B cell (primary cell): ENCODE results near the gene CNRIP1. TPM values are rescaled to one million over a fixed set of nuclear protein-coding genes. Genes with fewer than 3 reads are reported as not detected.

Experiments used
- ATAC-seq: fragments of 200-7000 bp; cut with Tn5 transposase; one replicate; pipeline ENCODE4 v1.10.0; 2021; ENCODE audit warnings: low read depth, mild to moderate bottlenecking, moderate number of reproducible peaks, moderate library complexity
- CTCF ChIA-PET: fragments of 350-600 bp; sonication (Branson Sonifier 250); formaldehyde crosslinking; loops from one replicate; lab custom pipeline; 2021; ENCODE audit warnings: antibody characterized with exemption, inconsistent platforms; lab: Charles Lee
- POLR2A ChIA-PET: fragments of 350-600 bp; sonication (Branson Sonifier 250); formaldehyde crosslinking; loops from one replicate; lab custom pipeline; 2021; ENCODE audit warnings: antibody characterized with exemption; lab: Charles Lee
- DNase-seq: peaks from one replicate; pipeline ENCODE4 v3.0.0; 2013
- H2AFZ ChIP-seq: 2 replicates; pipeline ENCODE4 v1.6.1; 2012; ENCODE audit warnings: mild to moderate bottlenecking, low read depth, low read length; ENCODE audit not compliant: insufficient read depth, poor library complexity, severe bottlenecking
- H3K27ac ChIP-seq, 2 donors: 1 replicate in 1 of 2; 2 replicates in 1 of 2; pipeline ENCODE4 v1.5.1; 2012 to 2013; ENCODE audit warnings: low read length in 2 of 2, mild to moderate bottlenecking in 2 of 2, moderate library complexity in 1 of 2
- H3K27me3 ChIP-seq, 4 experiments: fragments of 200-600 bp in 1 of 4; sonication (generic) in 1 of 4; replicated peaks in 1 of 4; 1 replicate in 2 of 4; 2 replicates in 2 of 4; pipeline versions ENCODE4 v1.6.1 to v1.7.0; 2013 to 2016; ENCODE audit warnings: low read length in 3 of 4, mild to moderate bottlenecking in 2 of 4, mixed read lengths in 1 of 4, moderate library complexity in 1 of 4; ENCODE audit not compliant: insufficient read depth in 4 of 4, control insufficient read depth in 3 of 4; ENCODE audit errors: control extremely low read depth in 1 of 4
- H3K36me3 ChIP-seq, 2 experiments: replicated peaks in 1 of 2; 1 replicate in 1 of 2; 2 replicates in 1 of 2; pipeline versions ENCODE4 v1.6.1 to v1.7.1; 2013; ENCODE audit warnings: low read length in 1 of 2; ENCODE audit not compliant: insufficient read depth in 2 of 2, control insufficient read depth in 1 of 2; ENCODE audit errors: control extremely low read depth in 1 of 2, extremely low read depth in 1 of 2
- H3K4me1 ChIP-seq, 2 donors: fragments of 200-600 bp in 1 of 2; sonication (generic) in 1 of 2; 1 replicate in 1 of 2; 2 replicates in 1 of 2; pipeline versions ENCODE4 v1.5.1 to v1.6.1; 2013 to 2017; ENCODE audit warnings: low read length in 2 of 2; ENCODE audit not compliant: control insufficient read depth in 2 of 2, insufficient read depth in 2 of 2
- H3K4me2 ChIP-seq: replicated peaks from 2 replicates; pipeline ENCODE3; 2012; ENCODE audit warnings: mild to moderate bottlenecking, low read depth, low read length; ENCODE audit not compliant: poor library complexity, severe bottlenecking
- H3K4me3 ChIP-seq, 5 experiments: fragments of 200-600 bp in 1 of 5; sonication (generic) in 1 of 5; 1 replicate in 3 of 5; 2 replicates in 2 of 5; pipeline versions ENCODE4 v1.5.1 to v1.7.0; 2011 to 2016; ENCODE audit warnings: low read length in 4 of 5, mild to moderate bottlenecking in 4 of 5, low read depth in 2 of 5, control low read depth in 1 of 5, moderate library complexity in 1 of 5; ENCODE audit not compliant: insufficient read depth in 1 of 5; ENCODE audit errors: control extremely low read depth in 1 of 5, extremely low read depth in 1 of 5
- H3K79me2 ChIP-seq: fragments of 200-600 bp; sonication (generic); one replicate; pipeline ENCODE4 v1.6.0; 2016; ENCODE audit warnings: low read length; ENCODE audit not compliant: control insufficient read depth, insufficient read depth
- H3K9ac ChIP-seq: fragments of 200-600 bp; sonication (generic); 2 replicates; pipeline ENCODE4 v1.6.1; 2017; ENCODE audit warnings: mild to moderate bottlenecking, low read length, moderate library complexity
- H3K9me3 ChIP-seq, 3 donors: one replicate each; pipeline versions ENCODE4 v1.6.1 to v1.7.1; 2013; ENCODE audit warnings: low read length in 2 of 3; ENCODE audit not compliant: control insufficient read depth in 2 of 3, insufficient read depth in 1 of 3; ENCODE audit errors: control extremely low read depth in 1 of 3
- H4K20me1 ChIP-seq: 2 replicates; pipeline ENCODE4 v1.6.0; 2012; ENCODE audit warnings: mild to moderate bottlenecking, low read length; ENCODE audit not compliant: insufficient read depth, control insufficient read depth, poor library complexity, severe bottlenecking
- H3K27ac Mint-ChIP-seq: one replicate; pipeline ENCODE4 v1.8.0; 2021; ENCODE audit warnings: mixed read lengths
- H3K27me3 Mint-ChIP-seq: one replicate; pipeline ENCODE4 v1.8.0; 2021; ENCODE audit warnings: mixed read lengths
- H3K4me1 Mint-ChIP-seq: one replicate; pipeline ENCODE4 v1.8.0; 2021; ENCODE audit warnings: mixed read lengths
- H3K4me3 Mint-ChIP-seq: one replicate; pipeline ENCODE4 v1.8.0; 2021; ENCODE audit warnings: mixed read lengths
- H3K9me3 Mint-ChIP-seq: one replicate; pipeline ENCODE4 v1.8.0; 2022; ENCODE audit warnings: mixed read lengths; ENCODE audit not compliant: insufficient read depth
- CTCF ChIP-seq: fragments of 200-600 bp; IDR thresholded peaks from one replicate; pipeline ENCODE4 v1.8.0; 2022; ENCODE audit warnings: antibody characterized with exemption, mild to moderate bottlenecking
- EZH2 ChIP-seq: IDR thresholded peaks from 2 replicates; pipeline ENCODE4 v1.6.1; 2012; ENCODE audit warnings: borderline replicate concordance, low read depth, mild to moderate bottlenecking, moderate library complexity, low read length; ENCODE audit not compliant: insufficient read depth, poor library complexity, severe bottlenecking
- WGBS: methylation state at CpG from one replicate; pipeline ENCODE4 v1.1.5; 2013; ENCODE audit warnings: missing lambda C conversion rate; ENCODE audit not compliant: insufficient coverage; 5-methylcytosine and 5-hydroxymethylcytosine counted together
- intact Hi-C: fragments of 100-400 bp; cut with micrococcal nuclease; formaldehyde crosslinking; loops from one replicate; pipeline ENCODE4 v1.10.0; 2022
- polyA plus RNA-seq: library from polyadenylated mRNA; depleted of rRNA; stranded (reverse); fragments of >200 nt; gene quantifications from 2 replicates; pipeline ENCODE4 v1.2.3, GENCODE V29; 2012
- total RNA-seq, 2 donors: library from RNA; stranded (reverse); fragments of 120-200 nt in 1 of 2; gene quantifications; 1 replicate in 1 of 2; 2 replicates in 1 of 2; pipeline versions ENCODE4 v1.2.3 to v1.2.4, GENCODE V29; 2013 to 2022

The CNRIP1 gene
- total and polyA plus RNA-seq, 2 donors (not counting 1 experiment from before 2014, with no cell fraction given): not detected

DNA sequence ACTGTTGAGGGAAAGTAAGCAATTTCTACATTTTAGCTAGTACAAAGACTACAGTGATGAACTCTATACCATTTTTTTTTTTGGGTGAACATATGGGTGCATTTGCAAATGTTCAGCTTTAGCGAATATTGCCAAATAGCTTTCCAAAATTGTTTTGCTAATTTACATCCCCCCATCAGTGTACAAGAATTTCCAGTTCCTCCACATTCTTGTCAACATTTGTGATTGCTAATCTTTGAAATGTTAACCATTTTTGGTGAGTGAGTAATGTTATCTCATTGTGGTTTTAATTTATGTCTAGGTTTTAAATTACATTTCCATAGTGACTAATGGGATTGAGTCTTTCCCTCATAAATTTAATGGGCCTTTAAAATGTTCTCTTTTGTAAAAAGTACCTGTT, 16.4 kb upstream of the CNRIP1 start:
- no peak overlapping the region for H3K27ac ChIP-seq
- no CpG with 5 or more reads among the region's 1 CpG for WGBS
- H3K36me3 ChIP-seq: no peaks in the 10 kb centered on the region
- H4K20me1 ChIP-seq: no peaks in the 10 kb centered on the region
- ATAC-seq (no peak), DNase-seq (no peak)
- POLR2A ChIA-PET: no interaction called here
- no peaks in the 10 kb centered on the region for H3K4me1 ChIP-seq
- H3K27me3 Mint-ChIP-seq: peaks cover 14% of the 10 kb centered on the region
- CTCF ChIA-PET: interaction anchor here (0.5 kb wide), 1 partner anchor 14 kb away, joined by 3 read pairs; no protein-coding TSS in a partner anchor
- H3K27ac Mint-ChIP-seq: no peak overlapping the region
- H3K4me1 Mint-ChIP-seq: no peaks in the 10 kb centered on the region
- H3K4me2 ChIP-seq: no peak overlapping the region
- TF ChIP-seq CTCF: no peak
- H3K9ac ChIP-seq: no peak overlapping the region
- H2AFZ ChIP-seq: no peak overlapping the region
- H3K79me2 ChIP-seq: no peaks in the 10 kb centered on the region
- H3K4me3 ChIP-seq: no peak overlapping the region
- peaks cover 0 to 3% (median 0%) of the 10 kb centered on the region in 4 experiments for H3K27me3 ChIP-seq
- intact Hi-C loops: no loop called here
- H3K4me3 Mint-ChIP-seq: no peak overlapping the region
- no peaks in the 10 kb centered on the region for H3K9me3 ChIP-seq
- H3K9me3 Mint-ChIP-seq: no peaks in the 10 kb centered on the region

GRCh38 chr2:68333931-68334330, 14.2 kb upstream of the CNRIP1 start:
- no peaks in the 10 kb centered on the region for H4K20me1 ChIP-seq
- Mint-ChIP-seq H3K4me1 (no peaks in the 10 kb centered on the region), H3K27me3 (peaks cover 3% of the 10 kb centered on the region), H3K4me3 (no peak overlapping the region), H3K9me3 (no peaks in the 10 kb centered on the region), H3K27ac (no peak overlapping the region)
- no peaks in the 10 kb centered on the region for H3K79me2 ChIP-seq
- WGBS: no CpG with 5 or more reads among the region's 3 CpGs
- intact Hi-C loops: no loop called here
- H2AFZ ChIP-seq: no peak overlapping the region
- no peak overlapping the region for H3K4me2 ChIP-seq
- no peak overlapping the region for H3K9ac ChIP-seq
- H3K9me3 ChIP-seq: no peaks in the 10 kb centered on the region
- no peaks in the 10 kb centered on the region for H3K27me3 ChIP-seq
- CTCF ChIA-PET: interaction anchor here (1.6 kb wide), 1 partner anchor 108 kb away, joined by 5 read pairs; no protein-coding TSS in a partner anchor
- POLR2A ChIA-PET: no interaction called here
- no peak overlapping the region for H3K27ac ChIP-seq
- no peaks in the 10 kb centered on the region for H3K36me3 ChIP-seq
- no peak for ATAC-seq
- no peak for TF ChIP-seq EZH2
- no peak for TF ChIP-seq CTCF
- no peak for DNase-seq
- H3K4me1 ChIP-seq: no peaks in the 10 kb centered on the region
- H3K4me3 ChIP-seq: no peak overlapping the region
